A673 (cell line): Measurements from ENCODE around the gene TMEM220.

Source experiments
- CTCF ChIP-seq: fragments of 300-800, 200-600 bp; sonication (generic); conservative IDR thresholded peaks from 2 replicates; pipeline ENCODE4 v1.5.1; 2017; ENCODE audit warnings: low read depth, mild to moderate bottlenecking, antibody characterized with exemption, low read length, moderate library complexity, mixed read lengths
- EZH2 ChIP-seq: fragments of 200-600 bp; sonication (generic); IDR thresholded peaks from 2 replicates; pipeline ENCODE4 v1.6.1; 2017; ENCODE audit warnings: borderline replicate concordance, low read depth, mild to moderate bottlenecking, mixed read lengths, antibody characterized with exemption, low read length; ENCODE audit not compliant: poor library complexity, severe bottlenecking

GRCh38 chr17:10742431-10742830 is 12.6 kb upstream of the TMEM220 start:
- TF ChIP-seq CTCF (no peak), EZH2 (no peak)
